ENCODE data around the gene PIK3R5. TPM values are rescaled to one million over a fixed set of nuclear protein-coding genes. Genes with fewer than 3 reads are reported as not detected.
A peak's percentile ranks its signal among the peaks of the same experiment; 100 is the strongest.

Gene PIK3R5
- total RNA-seq, 4 donors from 2014 or later: 3.6 to 12.0 (median 8.2) TPM

- no peak overlapping the region for H3K4me3 ChIP-seq (ENCODE audit: low read depth, poor library complexity, severe bottlenecking)
- DNase-seq (ENCODE audit: low spot score in 2 of 2): peak in 1 of 2 donors; percentile 8
- 92 to 95% methylated on average over 2 of the region's 2 CpGs for WGBS, 2 donors
- intact Hi-C loops (cut with DNase I; ENCODE audit: low total_unique reads): no loop called here
- TF ChIP-seq CTCF (IDR thresholded peaks at IDR 0.05) (no peak), POLR2A (IDR thresholded peaks at IDR 0.05) (no peak)
Observed at GRCh38 chr17:8847891-8848290, 117.6 kb downstream of the PIK3R5 start.

- no peak overlapping the region for H3K4me3 ChIP-seq (ENCODE audit: low read depth, poor library complexity, severe bottlenecking)
- intact Hi-C loops (cut with DNase I; ENCODE audit: low total_unique reads): no loop called here
- no peak for DNase-seq (ENCODE audit: low spot score in 2 of 2)
- TF ChIP-seq POLR2A (IDR thresholded peaks at IDR 0.05) (no peak), CTCF (IDR thresholded peaks at IDR 0.05) (no peak)
Observed at GRCh38 chr17:8846768-8847211, 118.7 kb downstream of the PIK3R5 start.

- no peak overlapping the region for H3K4me3 ChIP-seq (ENCODE audit: low read depth, poor library complexity, severe bottlenecking)
- 70 to 83% methylated on average over 9 of the region's 9 CpGs for WGBS, 2 donors
- intact Hi-C loops (cut with DNase I; ENCODE audit: low total_unique reads): no loop called here
- no peak for DNase-seq (ENCODE audit: low spot score in 2 of 2)
- no peak for TF ChIP-seq POLR2A (IDR thresholded peaks at IDR 0.05)
Observed at GRCh38 chr17:8844229-8845218, 121.0 kb downstream of the PIK3R5 start.

- WGBS, 2 donors: 18% methylated on average over 2 of the region's 2 CpGs
- no peak overlapping the region for H3K4me3 ChIP-seq (ENCODE audit: low read depth, poor library complexity, severe bottlenecking)
- DNase-seq (ENCODE audit: low spot score in 2 of 2): no peak
- intact Hi-C loops (cut with DNase I; ENCODE audit: low total_unique reads): no loop called here
- TF ChIP-seq CTCF (IDR thresholded peaks at IDR 0.05): no peak
Observed at GRCh38 chr17:8843344-8843743, 122.2 kb downstream of the PIK3R5 start.

- H3K4me3 ChIP-seq (ENCODE audit: low read depth, poor library complexity, severe bottlenecking): no peak overlapping the region
- peak in 1 of 2 donors; percentile 62 for DNase-seq (ENCODE audit: low spot score in 2 of 2)
- WGBS, 2 donors: 82 to 83% methylated on average over 4 of the region's 4 CpGs
- intact Hi-C loops (cut with DNase I; ENCODE audit: low total_unique reads): no loop called here
- no peak for TF ChIP-seq POLR2A (IDR thresholded peaks at IDR 0.05)
- TF ChIP-seq CTCF (IDR thresholded peaks at IDR 0.05): no peak
Observed at GRCh38 chr17:8841844-8842243, 123.7 kb downstream of the PIK3R5 start.

GRCh38 chr17:8839410-8839935, 126.0 kb downstream of the PIK3R5 start:
- H3K4me3 ChIP-seq (ENCODE audit: low read depth, poor library complexity, severe bottlenecking): no peak overlapping the region
- 69 to 71% methylated on average over 11 of the region's 11 CpGs for WGBS, 2 donors
- TF ChIP-seq POLR2A (IDR thresholded peaks at IDR 0.05) (no peak), CTCF (IDR thresholded peaks at IDR 0.05) (no peak)
- intact Hi-C loops (cut with DNase I; ENCODE audit: low total_unique reads): no loop called here
- peak in 1 of 2 donors; percentile 28 for DNase-seq (ENCODE audit: low spot score in 2 of 2)

Data from lower leg skin (tissue), 4 donors.